ENCODE measurements around the gene SLX4. TPM values are rescaled to one million over a fixed set of nuclear protein-coding genes. Genes with fewer than 3 reads are reported as not detected.

SLX4 gene
- polyA plus RNA-seq, 2 of the 4 experiments (the other 2 are of a cell fraction) = 3.0 to 5.0 TPM

DNA sequence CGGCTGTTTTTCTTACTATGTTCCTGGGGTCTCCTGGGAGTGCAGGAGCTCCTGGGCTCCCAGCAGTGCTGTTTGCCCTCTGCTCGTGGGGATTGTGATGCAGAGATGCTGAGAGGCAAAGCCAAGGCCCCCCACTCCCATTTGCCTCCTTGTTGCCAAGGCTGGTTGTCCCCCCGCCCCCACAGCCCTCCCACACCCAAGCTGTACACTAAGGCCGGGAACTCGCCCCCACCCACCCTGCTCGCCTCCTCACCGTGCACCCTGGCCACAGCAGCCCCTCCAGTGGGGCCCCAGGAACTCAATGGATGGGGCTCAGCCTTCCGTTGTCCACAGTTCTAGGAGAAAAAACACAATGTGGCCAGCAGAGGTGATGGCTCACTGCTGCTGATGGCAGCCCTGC, 44.4 kb downstream of the SLX4 start:
- CTCF ChIA-PET = interaction anchor here (0.6 kb wide), 1 partner anchor 179 kb away, joined by 3 read pairs; no protein-coding TSS in a partner anchor
- FAIRE-seq = no peak
- no peak for DNase-seq (ENCODE audit: low read depth in 1 of 2, low spot score in 1 of 2)

GRCh38 chr16:3564889-3565141, 46.6 kb downstream of the SLX4 start:
- WGBS (ENCODE audit: missing lambda C conversion rate) = no CpG with 5 or more reads among the region's 9 CpGs
- CTCF ChIA-PET = interaction anchor here (1.2 kb wide), 1 partner anchor 42 kb away, joined by 3 read pairs; no protein-coding TSS in a partner anchor
- Histone ChIP-seq H3K9me3 (peaks cover 3% of the 10 kb centered on the region), H3K4me1 (no peaks in the 10 kb centered on the region), H3K27ac (no peak overlapping the region), H3K4me3 (no peak overlapping the region), H3K4me2 (no peak overlapping the region)
- POLR2A ChIA-PET = no interaction called here
- no peak for DNase-seq (ENCODE audit: low read depth in 1 of 2, low spot score in 1 of 2)
- ATAC-seq = no peak
- no peak for FAIRE-seq
- no peak for TF ChIP-seq RAD21 (conservative IDR thresholded peaks at IDR 0.05 in 1 of 2, IDR thresholded peaks at IDR 0.05 in 1 of 2)
- no peak for TF ChIP-seq POLR2AphosphoS2 (conservative IDR thresholded peaks at IDR 0.05; ENCODE audit: low read length)
- TF ChIP-seq GATA3 (IDR thresholded peaks at IDR 0.05; ENCODE audit: borderline replicate concordance) = no peak
- TF ChIP-seq CBX8 (IDR thresholded peaks at IDR 0.05) = no peak
- no peak for TF ChIP-seq CTCF (IDR thresholded peaks at IDR 0.05)
- no peak for TF ChIP-seq FOSB (CRISPR knock-in tag; IDR thresholded peaks at IDR 0.05)
- no peak for TF ChIP-seq NR3C1 (IDR thresholded peaks at IDR 0.05)
- no peak for TF ChIP-seq PBX3 (IDR thresholded peaks at IDR 0.05)
- no peak for TF ChIP-seq SMC3 (IDR thresholded peaks at IDR 0.05)
- TF ChIP-seq, protein P1, sequence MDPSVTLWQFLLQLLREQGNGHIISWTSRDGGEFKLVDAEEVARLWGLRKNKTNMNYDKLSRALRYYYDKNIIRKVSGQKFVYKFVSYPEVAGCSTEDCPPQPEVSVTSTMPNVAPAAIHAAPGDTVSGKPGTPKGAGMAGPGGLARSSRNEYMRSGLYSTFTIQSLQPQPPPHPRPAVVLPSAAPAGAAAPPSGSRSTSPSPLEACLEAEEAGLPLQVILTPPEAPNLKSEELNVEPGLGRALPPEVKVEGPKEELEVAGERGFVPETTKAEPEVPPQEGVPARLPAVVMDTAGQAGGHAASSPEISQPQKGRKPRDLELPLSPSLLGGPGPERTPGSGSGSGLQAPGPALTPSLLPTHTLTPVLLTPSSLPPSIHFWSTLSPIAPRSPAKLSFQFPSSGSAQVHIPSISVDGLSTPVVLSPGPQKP (IDR thresholded peaks at IDR 0.05; ENCODE audit: low read depth, low read length) = no peak
- TF ChIP-seq CBX2 (IDR thresholded peaks at IDR 0.05; ENCODE audit: borderline replicate concordance, low read depth) = no peak
- TF ChIP-seq MAFK (IDR thresholded peaks at IDR 0.05; ENCODE audit: partially characterized antibody) = no peak
- TF ChIP-seq JUN (IDR thresholded peaks at IDR 0.05) = no peak

More for the DNA sequence above, 44.4 kb downstream of the SLX4 start:
- H3K4me2 ChIP-seq = no peak overlapping the region
- WGBS (ENCODE audit: missing lambda C conversion rate) = 18% methylated on average over 5 of the region's 8 CpGs
- ATAC-seq = no peak
- peaks cover 20% of the 10 kb centered on the region for H3K9me3 ChIP-seq
- POLR2A ChIA-PET = interaction anchor here (0.6 kb wide), 1 partner anchor 8 kb away, joined by 3 read pairs; no protein-coding TSS in a partner anchor
- no peak overlapping the region for H3K27ac ChIP-seq
- H3K4me1 ChIP-seq = no peaks in the 10 kb centered on the region
- TF ChIP-seq CTCF (IDR thresholded peaks at IDR 0.05) (no peak), POLR2A (IDR thresholded peaks at IDR 0.05; ENCODE audit: low read length) (no peak), SMC3 (IDR thresholded peaks at IDR 0.05) (no peak), MYC (IDR thresholded peaks at IDR 0.05; ENCODE audit: borderline replicate concordance, low read length) (no peak), HOXB13 (CRISPR knock-in tag; IDR thresholded peaks at IDR 0.05; ENCODE audit: low read depth) (no peak), PHF8 (IDR thresholded peaks at IDR 0.05; ENCODE audit: borderline replicate concordance, low read depth) (no peak), KDM1A (IDR thresholded peaks at IDR 0.05; ENCODE audit: low read depth) (no peak), MAFK (IDR thresholded peaks at IDR 0.05; ENCODE audit: partially characterized antibody) (no peak), E2F6 (IDR thresholded peaks at IDR 0.05; ENCODE audit: borderline replicate concordance, low read depth) (no peak), BCL3 (IDR thresholded peaks at IDR 0.05) (no peak), RARB (CRISPR knock-in tag; IDR thresholded peaks at IDR 0.05) (no peak), JUNB (IDR thresholded peaks at IDR 0.05) (no peak), FOSL2 (IDR thresholded peaks at IDR 0.05) (no peak), FOSL2 (CRISPR knock-in tag; IDR thresholded peaks at IDR 0.05) (no peak), CEBPB (IDR thresholded peaks at IDR 0.05) (no peak)
- TF ChIP-seq, protein P2, sequence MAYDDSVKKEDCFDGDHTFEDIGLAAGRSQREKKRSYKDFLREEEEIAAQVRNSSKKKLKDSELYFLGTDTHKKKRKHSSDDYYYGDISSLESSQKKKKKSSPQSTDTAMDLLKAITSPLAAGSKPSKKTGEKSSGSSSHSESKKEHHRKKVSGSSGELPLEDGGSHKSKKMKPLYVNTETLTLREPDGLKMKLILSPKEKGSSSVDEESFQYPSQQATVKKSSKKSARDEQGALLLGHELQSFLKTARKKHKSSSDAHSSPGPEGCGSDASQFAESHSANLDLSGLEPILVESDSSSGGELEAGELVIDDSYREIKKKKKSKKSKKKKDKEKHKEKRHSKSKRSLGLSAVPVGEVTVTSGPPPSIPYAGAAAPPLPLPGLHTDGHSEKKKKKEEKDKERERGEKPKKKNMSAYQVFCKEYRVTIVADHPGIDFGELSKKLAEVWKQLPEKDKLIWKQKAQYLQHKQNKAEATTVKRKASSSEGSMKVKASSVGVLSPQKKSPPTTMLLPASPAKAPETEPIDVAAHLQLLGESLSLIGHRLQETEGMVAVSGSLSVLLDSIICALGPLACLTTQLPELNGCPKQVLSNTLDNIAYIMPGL (CRISPR knock-in tag; IDR thresholded peaks at IDR 0.05; ENCODE audit: borderline replicate concordance) = no peak
- TF ChIP-seq, protein P3, sequence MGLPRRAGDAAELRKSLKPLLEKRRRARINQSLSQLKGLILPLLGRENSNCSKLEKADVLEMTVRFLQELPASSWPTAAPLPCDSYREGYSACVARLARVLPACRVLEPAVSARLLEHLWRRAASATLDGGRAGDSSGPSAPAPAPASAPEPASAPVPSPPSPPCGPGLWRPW (IDR thresholded peaks at IDR 0.05) = no peak
- H3K4me3 ChIP-seq = no peak overlapping the region
